GM20000 (cell line): Measurements from ENCODE around the gene DUSP14.
"Not testable (repeated sequence)": the region's sequence is repeated elsewhere in the genome, so short reads cannot be mapped to it uniquely, and the experiment has no call there.

ENCODE experiments used
- DNase-seq: peaks from one replicate; pipeline ENCODE4 v3.0.0; 2012; ENCODE audit warnings: low spot score
- CTCF ChIP-seq: IDR thresholded peaks from 2 replicates; pipeline ENCODE4 v1.5.1; 2012; ENCODE audit warnings: mild to moderate bottlenecking, control low read depth; ENCODE audit errors: extremely low read depth, missing control alignments

The DUSP14 gene

GRCh38 chr17:37506678-37507077, 17.0 kb downstream of the DUSP14 start:
- no peak for DNase-seq

GRCh38 chr17:37507111-37507510, 17.4 kb downstream of the DUSP14 start:
- no peak for TF ChIP-seq CTCF

More at GRCh38 chr17:37506678-37507077, 17.0 kb downstream of the DUSP14 start:
- no peak for TF ChIP-seq CTCF

GRCh38 chr17:37510056-37510455, 20.4 kb downstream of the DUSP14 start:
- no peak for DNase-seq
- TF ChIP-seq CTCF = no peak

More at GRCh38 chr17:37507111-37507510, 17.4 kb downstream of the DUSP14 start:
- no peak for DNase-seq

GRCh38 chr17:37511642-37512041, 22.0 kb downstream of the DUSP14 start:
- DNase-seq = not testable (repeated sequence)

- no peak for DNase-seq
- no peak for TF ChIP-seq CTCF
Measured at GRCh38 chr17:37512442-37513068, 22.9 kb downstream of the DUSP14 start.

- no peak for TF ChIP-seq CTCF
- no peak for DNase-seq
Measured at GRCh38 chr17:37513711-37514110, 24.0 kb downstream of the DUSP14 start.

- no peak for DNase-seq
- no peak for TF ChIP-seq CTCF
Measured at GRCh38 chr17:37516127-37516571, 26.5 kb downstream of the DUSP14 start.

GRCh38 chr17:37517881-37518280, 28.2 kb downstream of the DUSP14 start:
- no peak for TF ChIP-seq CTCF
- no peak for DNase-seq
